K562 (cell line): ENCODE measurements around the gene EGFR. TPM values are rescaled to one million over a fixed set of nuclear protein-coding genes. Genes with fewer than 3 reads are reported as not detected.

Experiments
- ATAC-seq: fragments of 200-7000 bp; cut with Tn5 transposase; 3 replicates; pipeline ENCODE4 v1.9.1; 2020; ENCODE audit warnings: moderate library complexity
- BruUV-seq: library from RNA; stranded (reverse); fragments of 400-500 nt; replicated peaks from 2 replicates; lab custom pipeline; 2021; lab: Mats Ljungman, UMichigan
- CTCF ChIA-PET: fragments of 300-600 bp; formaldehyde crosslinking; extraction: SDS; loops from one replicate; lab custom pipeline; 2021; ENCODE audit warnings: low intra/inter-chr PET ratio; lab: Yijun Ruan, JAX
- POLR2A ChIA-PET: fragments of 300-600, 350-650 bp; sonication (Branson Sonifier 250); formaldehyde crosslinking; extraction: SDS; loops from one replicate; lab custom pipeline; 2021; ENCODE audit warnings: antibody characterized with exemption, inconsistent platforms; lab: Yijun Ruan, JAX
- DNase-seq, 4 experiments: peaks; one replicate each; pipeline versions ENCODE4 v3.0.0 to v3.0.0-alpha.2; 2011 to 2018; ENCODE audit warnings: low spot score in 3 of 4, mixed read lengths in 3 of 4; ENCODE audit errors: extremely low read depth in 1 of 4
- FAIRE-seq: peaks from 2 replicates; lab custom pipeline; 2011; peaks lifted over from hg19 to GRCh38; lab: Jason Lieb, UNC
- H2AFZ ChIP-seq: 2 replicates; pipeline ENCODE4 v1.6.0; 2011; ENCODE audit warnings: low read depth, low read length, control low read depth, inconsistent platforms
- H3K27ac ChIP-seq: fragments of 200-600 bp; 3 replicates; pipeline ENCODE4 v1.8.0; 2011; ENCODE audit warnings: low read depth, mild to moderate bottlenecking, control low read depth, inconsistent platforms, low read length, moderate library complexity, mixed read lengths; ENCODE audit errors: extremely low read depth
- H3K27me3 ChIP-seq, 2 experiments: fragments of 300-600 bp in 1 of 2; 2 replicates in 1 of 2; 3 replicates in 1 of 2; pipeline versions ENCODE4 v1.6.0 to v1.8.0; 2011; ENCODE audit warnings: inconsistent platforms in 2 of 2, low read length in 2 of 2, mild to moderate bottlenecking in 1 of 2, mixed read lengths in 1 of 2, moderate library complexity in 1 of 2; ENCODE audit not compliant: control insufficient read depth in 2 of 2, insufficient read depth in 2 of 2
- H3K36me3 ChIP-seq: fragments of 300-600 bp; 3 replicates; pipeline ENCODE4 v1.8.0; 2011; ENCODE audit warnings: mild to moderate bottlenecking, low read length, inconsistent platforms; ENCODE audit not compliant: control insufficient read depth, insufficient read depth
- H3K4me1 ChIP-seq, 2 experiments: fragments of 200-600 bp in 1 of 2; replicated peaks in 1 of 2; 2 replicates in 1 of 2; 3 replicates in 1 of 2; pipeline versions ENCODE4 v1.5.1 to v1.8.0; 2011; ENCODE audit warnings: inconsistent platforms in 2 of 2, low read length in 2 of 2, mild to moderate bottlenecking in 1 of 2, mixed read lengths in 1 of 2, moderate library complexity in 1 of 2; ENCODE audit not compliant: control insufficient read depth in 2 of 2, insufficient read depth in 2 of 2
- H3K4me2 ChIP-seq: 2 replicates; pipeline ENCODE4 v1.6.1; 2011; ENCODE audit warnings: low read length, control low read depth, inconsistent platforms, mixed read lengths; ENCODE audit not compliant: insufficient read depth
- H3K4me3 ChIP-seq: fragments of 200-600 bp; sonication (generic), shearing (Covaris generic); 2 replicates; pipeline ENCODE4 v1.5.1; 2016; ENCODE audit warnings: control low read depth, inconsistent platforms
- H3K79me2 ChIP-seq: fragments of 200-600 bp; 3 replicates; pipeline ENCODE4 v1.8.0; 2011; ENCODE audit warnings: low read length, inconsistent platforms; ENCODE audit not compliant: control insufficient read depth, insufficient read depth
- H3K9ac ChIP-seq, 2 experiments: 2 replicates each; pipeline versions ENCODE4 v1.6.0 to v1.6.1; 2011; ENCODE audit warnings: low read depth in 2 of 2, low read length in 2 of 2, control low read depth in 1 of 2, inconsistent platforms in 1 of 2, mild to moderate bottlenecking in 1 of 2, mixed read lengths in 1 of 2; ENCODE audit not compliant: insufficient read depth in 1 of 2
- H3K9me1 ChIP-seq: one replicate; pipeline ENCODE4 v1.6.0; 2011; ENCODE audit warnings: inconsistent platforms, mild to moderate bottlenecking, low read length, moderate library complexity; ENCODE audit not compliant: control insufficient read depth, insufficient read depth
- H3K9me3 ChIP-seq: replicated peaks from 2 replicates; pipeline ENCODE4 v1.5.1; 2011; ENCODE audit warnings: low read depth, low read length, inconsistent platforms; ENCODE audit not compliant: control insufficient read depth, insufficient read depth
- H4K20me1 ChIP-seq: replicated peaks from 2 replicates; pipeline ENCODE4 v1.6.1; 2011; ENCODE audit warnings: low read length, inconsistent platforms, mixed read lengths; ENCODE audit not compliant: control insufficient read depth, insufficient read depth
- E2F5 ChIP-seq: sonication (generic); formaldehyde crosslinking; IDR thresholded peaks from 2 replicates; pipeline ENCODE4 v1.8.0; 2022; ENCODE audit warnings: mild to moderate bottlenecking, missing genetic modification reagents
- RNF2 ChIP-seq: sonication (generic); IDR thresholded peaks from 2 replicates; pipeline ENCODE4 v1.6.1; 2016
- ZNF407 ChIP-seq: fragments of 450-650 bp; IDR thresholded peaks from 2 replicates; pipeline ENCODE4 v1.6.1; 2016; ENCODE audit warnings: low read depth
- WGBS: fragments of 100-300 bp; shearing (Covaris generic); methylation state at CpG from one replicate; pipeline ENCODE4 v1.1.6; 2016; ENCODE audit warnings: low coverage, mixed read lengths; ENCODE audit not compliant: insufficient coverage; ENCODE audit errors: missing lambda C conversion rate; 5-methylcytosine and 5-hydroxymethylcytosine counted together
- in situ Hi-C: fragments of 300-500 bp; cut with MboI; formaldehyde crosslinking; loops from 4 replicates; pipeline ENCODE4 v1.15.0; 2018; ENCODE audit warnings: inconsistent platforms, mixed read lengths
- intact Hi-C: fragments of 100-400 bp; cut with micrococcal nuclease; formaldehyde crosslinking; loops from 2 replicates; pipeline ENCODE4 v1.14.2; 2022
- polyA plus RNA-seq, 8 experiments: library from polyadenylated mRNA; depleted of rRNA in 4 of 8; stranded (reverse) in 5 of 8; unstranded in 3 of 8; fragments of >200 nt; fragmentation: Nextera tagmentation in 2 of 8; fragmentation: Illumina TruSeq in 1 of 8; extraction: Ambion mirVana in 2 of 8; extraction: Trizol in 1 of 8; gene quantifications; 2 replicates each; pipeline versions ENCODE4 v1.2.1 to v1.2.3, GENCODE V29; 2011 to 2014; ENCODE audit warnings: inconsistent platforms in 1 of 8, missing spikeins in 1 of 8
- total RNA-seq, 7 experiments: library from RNA; depleted of rRNA in 6 of 7; stranded (reverse); fragments of >200 nt in 6 of 7; fragmentation: Illumina TruSeq in 2 of 7; extraction: Trizol in 2 of 7; gene quantifications; 2 replicates each; pipeline versions ENCODE4 v1.2.1 to v1.2.3, GENCODE V29; 2011 to 2021; ENCODE audit warnings: low replicate concordance in 1 of 7
- TF ChIP-seq, protein P1 (sequence below): fragments of 450-650 bp; IDR thresholded peaks from 2 replicates; pipeline ENCODE4 v1.6.1; 2016; ENCODE audit warnings: mild to moderate bottlenecking

The EGFR gene
- total and polyA plus RNA-seq, 9 of the 15 experiments (the other 6 are each of a cell fraction or from before 2014, with no cell fraction given) = 0.13 TPM; not detected in 8

DNA sequence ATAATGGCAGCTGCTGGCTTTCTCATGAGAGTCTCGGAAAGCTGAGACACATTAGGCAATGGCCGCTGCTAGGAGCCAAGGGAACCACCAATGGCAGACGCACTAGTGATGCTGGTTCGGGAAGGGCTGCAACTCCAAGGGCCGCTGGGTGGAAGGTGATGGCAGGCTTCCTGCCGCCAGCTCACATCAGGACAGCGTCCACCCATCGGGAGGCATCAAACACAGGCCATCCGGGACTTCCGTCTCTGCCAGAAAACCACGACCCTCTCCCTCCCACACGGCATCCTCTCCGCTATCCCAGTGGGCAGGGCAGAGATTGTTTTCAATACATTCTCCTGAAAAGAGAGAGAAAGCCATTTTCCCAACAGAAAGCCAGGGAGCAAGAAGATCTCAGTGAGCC is 27.5 kb upstream of the EGFR start:
- no peaks in the 10 kb centered on the region for H3K79me2 ChIP-seq
- TF ChIP-seq ZNF407 (no peak), E2F5 (no peak), RNF2 (no peak)
- TF ChIP-seq, protein P1, sequence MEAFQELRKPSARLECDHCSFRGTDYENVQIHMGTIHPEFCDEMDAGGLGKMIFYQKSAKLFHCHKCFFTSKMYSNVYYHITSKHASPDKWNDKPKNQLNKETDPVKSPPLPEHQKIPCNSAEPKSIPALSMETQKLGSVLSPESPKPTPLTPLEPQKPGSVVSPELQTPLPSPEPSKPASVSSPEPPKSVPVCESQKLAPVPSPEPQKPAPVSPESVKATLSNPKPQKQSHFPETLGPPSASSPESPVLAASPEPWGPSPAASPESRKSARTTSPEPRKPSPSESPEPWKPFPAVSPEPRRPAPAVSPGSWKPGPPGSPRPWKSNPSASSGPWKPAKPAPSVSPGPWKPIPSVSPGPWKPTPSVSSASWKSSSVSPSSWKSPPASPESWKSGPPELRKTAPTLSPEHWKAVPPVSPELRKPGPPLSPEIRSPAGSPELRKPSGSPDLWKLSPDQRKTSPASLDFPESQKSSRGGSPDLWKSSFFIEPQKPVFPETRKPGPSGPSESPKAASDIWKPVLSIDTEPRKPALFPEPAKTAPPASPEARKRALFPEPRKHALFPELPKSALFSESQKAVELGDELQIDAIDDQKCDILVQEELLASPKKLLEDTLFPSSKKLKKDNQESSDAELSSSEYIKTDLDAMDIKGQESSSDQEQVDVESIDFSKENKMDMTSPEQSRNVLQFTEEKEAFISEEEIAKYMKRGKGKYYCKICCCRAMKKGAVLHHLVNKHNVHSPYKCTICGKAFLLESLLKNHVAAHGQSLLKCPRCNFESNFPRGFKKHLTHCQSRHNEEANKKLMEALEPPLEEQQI = no peak
- POLR2A ChIA-PET = no interaction called here
- in situ Hi-C loops = no loop called here
- H3K9me3 ChIP-seq = no peaks in the 10 kb centered on the region
- no peak for ATAC-seq
- no peaks in the 10 kb centered on the region for H3K9me1 ChIP-seq
- DNase-seq = no peak
- no peak overlapping the region for H3K4me3 ChIP-seq
- no peaks in the 10 kb centered on the region for H4K20me1 ChIP-seq
- CTCF ChIA-PET = no interaction called here
- no peaks in the 10 kb centered on the region for H3K36me3 ChIP-seq
- H3K27me3 ChIP-seq = peaks cover 3 to 6% of the 10 kb centered on the region in 2 experiments; a peak in 3 of 5 replicates
- no peak for FAIRE-seq
- 0% methylated on average over 13 of the region's 13 CpGs for WGBS
- H3K27ac ChIP-seq = no peak overlapping the region
- no peak overlapping the region for H2AFZ ChIP-seq
- H3K4me1 ChIP-seq = no peaks in the 10 kb centered on the region
- H3K4me2 ChIP-seq = no peak overlapping the region
- BruUV-seq = no TSS peak
- intact Hi-C loops = no loop called here
- H3K9ac ChIP-seq = no peak overlapping the region
